RWPE2 (cell line): Measurements from ENCODE around the gene PARVB.

ENCODE experiments used
- ATAC-seq: fragments of 200-7000 bp; cut with Tn5 transposase; 3 replicates; pipeline ENCODE4 v1.9.1; 2021; ENCODE audit warnings: low read depth
- DNase-seq: peaks from one replicate; pipeline ENCODE4 v3.0.0-alpha.2; 2020; ENCODE audit warnings: low spot score
- H3K27ac ChIP-seq: fragments of 450-650 bp; 2 replicates; pipeline ENCODE4 v1.5.1; 2017; ENCODE audit warnings: mild to moderate bottlenecking; ENCODE audit not compliant: poor library complexity, severe bottlenecking
- H3K27me3 ChIP-seq: fragments of 250-450 bp; sonication (Bioruptor Pico); 2 replicates; pipeline ENCODE4 v1.5.1; 2021; ENCODE audit warnings: mild to moderate bottlenecking, moderate library complexity; ENCODE audit not compliant: insufficient read depth, poor library complexity, severe bottlenecking
- H3K36me3 ChIP-seq: fragments of 250-450 bp; sonication (Bioruptor Pico); 2 replicates; pipeline ENCODE4 v1.5.1; 2020; ENCODE audit warnings: low read depth, mild to moderate bottlenecking, moderate library complexity
- H3K4me1 ChIP-seq: fragments of 250-450 bp; sonication (Bioruptor Pico); 2 replicates; pipeline ENCODE4 v1.5.1; 2021; ENCODE audit warnings: mild to moderate bottlenecking, moderate library complexity; ENCODE audit not compliant: insufficient read depth, poor library complexity, severe bottlenecking
- H3K4me3 ChIP-seq: fragments of 250-450 bp; sonication (Bioruptor Pico); 2 replicates; pipeline ENCODE4 v1.5.1; 2021; ENCODE audit warnings: mild to moderate bottlenecking, moderate library complexity; ENCODE audit not compliant: severe bottlenecking
- H3K9me3 ChIP-seq: fragments of 250-450 bp; sonication (Bioruptor Pico); 2 replicates; pipeline ENCODE4 v1.5.1; 2021; ENCODE audit warnings: mild to moderate bottlenecking, moderate library complexity; ENCODE audit not compliant: severe bottlenecking
- CTCF ChIP-seq: fragments of 450-650 bp; IDR thresholded peaks from one replicate; pipeline ENCODE4 v1.5.1; 2017; ENCODE audit warnings: mild to moderate bottlenecking, moderate library complexity; ENCODE audit not compliant: poor library complexity, severe bottlenecking

The PARVB gene

GRCh38 chr22:44147821-44148574 is 123.9 kb downstream of the PARVB start:
- Histone ChIP-seq H3K9me3 (no peaks in the 10 kb centered on the region), H3K4me1 (no peaks in the 10 kb centered on the region), H3K27me3 (no peaks in the 10 kb centered on the region), H3K36me3 (no peaks in the 10 kb centered on the region), H3K4me3 (no peak overlapping the region), H3K27ac (no peak overlapping the region)
- ATAC-seq (no peak), DNase-seq (no peak)
- TF ChIP-seq CTCF = no peak

- no peak for TF ChIP-seq CTCF
- no peaks in the 10 kb centered on the region for H3K27me3 ChIP-seq
- ATAC-seq = no peak
- H3K4me3 ChIP-seq = no peak overlapping the region
- no peaks in the 10 kb centered on the region for H3K4me1 ChIP-seq
- H3K27ac ChIP-seq = no peak overlapping the region
- H3K36me3 ChIP-seq = no peaks in the 10 kb centered on the region
- no peaks in the 10 kb centered on the region for H3K9me3 ChIP-seq
- no peak for DNase-seq
Measured at GRCh38 chr22:44151676-44152075, 127.6 kb downstream of the PARVB start.

DNA sequence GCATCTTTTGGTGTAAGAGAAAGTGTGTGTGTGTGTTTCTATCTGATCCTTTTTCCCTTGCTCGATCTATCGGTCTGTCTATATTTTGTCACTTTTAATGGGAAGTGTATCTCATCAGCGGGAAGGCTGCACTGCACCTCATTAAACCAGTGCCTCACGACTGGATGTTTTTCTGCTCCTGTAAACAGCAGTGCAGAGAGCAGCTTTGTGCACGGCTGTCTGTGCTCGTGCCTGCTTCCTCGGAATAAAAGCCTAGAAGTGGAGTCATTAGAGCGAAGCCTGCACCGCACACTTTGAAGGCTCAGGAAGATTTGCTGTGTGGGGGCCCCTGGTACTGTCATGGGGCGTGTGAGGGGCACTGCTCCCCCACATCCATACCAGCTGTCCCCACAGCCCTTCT is 129.6 kb downstream of the PARVB start:
- DNase-seq (no peak), ATAC-seq (no peak)
- Histone ChIP-seq H3K9me3 (no peaks in the 10 kb centered on the region), H3K27ac (no peak overlapping the region), H3K27me3 (no peaks in the 10 kb centered on the region), H3K4me3 (no peak overlapping the region), H3K4me1 (no peaks in the 10 kb centered on the region), H3K36me3 (no peaks in the 10 kb centered on the region)
- TF ChIP-seq CTCF = no peak

GRCh38 chr22:44154436-44154942 is 130.4 kb downstream of the PARVB start:
- Histone ChIP-seq H3K9me3 (no peaks in the 10 kb centered on the region), H3K36me3 (no peaks in the 10 kb centered on the region), H3K27ac (no peak overlapping the region), H3K4me1 (no peaks in the 10 kb centered on the region), H3K4me3 (no peak overlapping the region), H3K27me3 (no peaks in the 10 kb centered on the region)
- ATAC-seq (no peak), DNase-seq (no peak)
- TF ChIP-seq CTCF = no peak

GRCh38 chr22:44155115-44155514 is 131.0 kb downstream of the PARVB start:
- H3K36me3 ChIP-seq = no peaks in the 10 kb centered on the region
- H3K4me1 ChIP-seq = no peaks in the 10 kb centered on the region
- no peak for TF ChIP-seq CTCF
- H3K27me3 ChIP-seq = no peaks in the 10 kb centered on the region
- no peak overlapping the region for H3K27ac ChIP-seq
- DNase-seq = no peak
- H3K4me3 ChIP-seq = no peak overlapping the region
- no peaks in the 10 kb centered on the region for H3K9me3 ChIP-seq
- no peak for ATAC-seq
